IPS-15b (cell line): ENCODE data around the gene SYTL3.

Source experiments
- H3K27me3 ChIP-seq: one replicate; pipeline ENCODE4 v1.6.1; 2013; ENCODE audit warnings: low read length; ENCODE audit not compliant: control insufficient read depth, insufficient read depth
- H3K36me3 ChIP-seq: one replicate; pipeline ENCODE4 v1.6.1; 2013; ENCODE audit warnings: low read length; ENCODE audit not compliant: control insufficient read depth, insufficient read depth
- H3K4me1 ChIP-seq: one replicate; pipeline ENCODE4 v1.6.1; 2013; ENCODE audit warnings: mild to moderate bottlenecking, low read length; ENCODE audit not compliant: control insufficient read depth, insufficient read depth
- H3K4me3 ChIP-seq: one replicate; pipeline ENCODE4 v1.5.1; 2013; ENCODE audit warnings: low read depth, low read length
- H3K9ac ChIP-seq: one replicate; pipeline ENCODE4 v1.6.1; 2013; ENCODE audit warnings: low read depth, mild to moderate bottlenecking, low read length
- H3K9me3 ChIP-seq: one replicate; pipeline ENCODE4 v1.6.1; 2013; ENCODE audit warnings: mild to moderate bottlenecking, low read length; ENCODE audit not compliant: control insufficient read depth, insufficient read depth

Gene SYTL3

DNA sequence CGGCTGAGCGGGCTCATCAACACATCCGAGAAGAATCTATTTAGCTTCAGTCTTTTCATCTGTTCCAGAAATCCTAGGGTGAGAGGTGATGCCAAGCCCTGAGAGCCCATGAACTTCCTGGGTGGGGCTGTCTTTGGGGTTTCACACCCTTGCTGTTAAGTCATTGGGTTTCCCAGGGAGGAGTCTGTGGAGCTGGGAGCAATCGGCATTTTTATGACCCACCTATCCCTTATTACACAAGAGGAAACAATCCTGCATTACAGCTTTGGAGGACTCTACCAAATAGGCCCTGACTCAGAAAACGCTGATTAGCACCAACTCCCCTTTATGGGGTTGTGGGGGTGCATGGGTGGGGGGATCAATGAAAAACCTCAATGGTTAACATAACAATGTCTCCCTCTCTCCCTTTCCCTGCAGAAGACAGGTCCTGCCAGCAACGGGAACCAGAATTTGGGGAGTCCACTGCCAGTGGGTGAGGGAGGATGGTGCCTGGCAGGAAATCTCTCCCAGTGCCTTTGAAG lies 123.1 kb downstream of the SYTL3 start:
- no peaks in the 10 kb centered on the region for H3K9me3 ChIP-seq
- H3K4me1 ChIP-seq = no peaks in the 10 kb centered on the region
- H3K4me3 ChIP-seq = no peak overlapping the region
- no peak overlapping the region for H3K9ac ChIP-seq
- peaks cover 93% of the 10 kb centered on the region for H3K36me3 ChIP-seq
- no peaks in the 10 kb centered on the region for H3K27me3 ChIP-seq

DNA sequence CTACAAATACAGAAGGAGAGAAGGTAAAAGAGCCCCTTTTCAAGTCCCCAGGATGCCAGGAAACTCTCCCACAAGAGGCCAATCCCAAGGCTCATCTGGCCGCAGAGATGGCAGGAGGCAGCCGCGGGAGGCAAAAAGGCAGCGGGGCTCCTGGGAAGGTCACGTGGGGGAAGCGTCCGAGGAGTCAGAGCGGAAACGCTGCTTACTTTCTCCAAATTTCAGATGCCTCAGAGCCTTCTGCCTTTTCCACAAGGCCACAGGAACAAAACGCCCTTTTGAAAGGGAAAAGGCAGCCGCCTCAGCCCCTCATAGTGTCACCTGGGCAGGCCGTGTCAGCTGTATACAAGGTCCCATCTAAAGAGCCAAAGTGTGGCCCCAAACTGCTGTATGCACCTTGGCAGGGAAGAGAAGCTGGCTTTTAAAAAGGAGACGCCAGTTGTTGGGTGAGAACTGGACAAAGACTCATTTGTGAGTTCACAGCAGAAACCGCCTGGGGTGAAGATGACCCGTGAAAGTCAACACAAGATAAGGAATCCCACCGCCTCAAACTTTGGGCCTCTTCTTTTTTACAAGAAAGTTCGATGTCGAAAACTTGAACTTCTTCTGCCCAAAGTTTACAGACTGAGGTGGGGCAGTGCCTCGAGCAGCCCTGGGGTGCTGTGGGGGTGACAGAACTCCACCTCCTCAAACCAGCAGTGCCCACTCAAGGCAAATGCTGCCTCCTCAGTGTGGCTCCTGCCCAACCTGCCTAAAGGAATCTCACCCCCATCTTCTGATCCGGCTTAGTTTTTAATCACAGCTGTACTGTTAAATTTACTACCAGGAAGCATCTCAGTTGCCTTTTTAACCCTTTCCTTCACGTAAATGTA lies 124.0 kb downstream of the SYTL3 start:
- Histone ChIP-seq H3K36me3 (peaks cover 91% of the 10 kb centered on the region), H3K4me3 (no peak overlapping the region), H3K9me3 (no peaks in the 10 kb centered on the region), H3K27me3 (no peaks in the 10 kb centered on the region), H3K4me1 (peaks cover 2% of the 10 kb centered on the region), H3K9ac (no peak overlapping the region)

DNA sequence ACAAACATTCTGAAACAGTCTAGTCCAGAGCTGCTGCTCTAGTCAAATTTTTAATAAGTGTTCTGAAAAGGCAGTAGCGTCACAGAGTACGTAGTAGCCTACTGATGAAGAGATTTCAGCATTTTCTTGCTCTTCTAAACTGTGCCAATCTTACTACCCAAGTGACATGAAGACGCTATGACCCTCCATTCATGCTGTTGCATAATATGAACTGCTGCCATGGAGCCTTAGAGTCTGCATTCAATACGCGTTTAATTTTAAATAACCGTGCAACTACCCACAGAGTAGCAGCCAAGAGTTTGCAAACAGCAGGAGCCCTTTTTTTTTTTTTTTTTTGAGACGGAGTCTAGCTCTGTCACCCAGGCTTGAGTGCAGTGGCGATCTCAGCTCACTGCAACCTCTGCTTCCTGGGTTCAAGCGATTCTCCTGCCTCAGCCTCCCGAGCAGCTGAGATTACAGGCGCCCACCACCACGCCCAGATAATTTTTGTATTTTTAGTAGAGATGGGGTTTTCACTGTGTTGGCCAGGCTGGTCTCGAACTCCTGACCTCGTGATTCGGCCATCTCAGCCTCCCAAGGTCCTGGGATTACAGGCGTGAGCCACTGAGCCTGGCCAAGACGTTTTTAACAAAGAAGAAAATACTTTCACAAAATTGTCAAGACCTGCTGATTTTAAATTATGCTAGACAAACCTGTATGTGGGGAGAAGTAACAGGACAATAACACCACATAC lies 125.0 kb downstream of the SYTL3 start:
- Histone ChIP-seq H3K27me3 (no peaks in the 10 kb centered on the region), H3K9ac (no peak overlapping the region), H3K4me3 (no peak overlapping the region), H3K4me1 (peaks cover 2% of the 10 kb centered on the region), H3K36me3 (peaks cover 84% of the 10 kb centered on the region), H3K9me3 (no peaks in the 10 kb centered on the region)

DNA sequence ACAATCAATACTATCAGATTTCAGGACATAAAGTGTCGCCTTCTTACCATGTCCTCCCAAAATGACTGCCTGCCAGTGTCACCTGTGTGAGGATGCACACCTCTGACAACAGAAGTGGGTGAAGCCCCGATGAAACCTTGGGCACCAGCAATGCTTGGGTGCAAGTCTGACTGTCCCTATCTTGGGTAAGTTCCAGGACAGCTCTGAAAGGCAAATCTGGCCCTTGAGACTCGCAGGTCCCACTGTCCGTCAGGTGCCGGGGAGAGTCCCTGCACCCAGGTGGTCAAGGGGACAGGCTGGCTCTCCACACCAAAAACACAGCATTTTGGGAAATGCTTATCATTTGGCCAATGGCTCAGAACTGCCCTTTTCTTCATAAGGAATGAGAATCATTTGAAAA lies 126.0 kb downstream of the SYTL3 start:
- H3K9me3 ChIP-seq = no peaks in the 10 kb centered on the region
- peaks cover 82% of the 10 kb centered on the region for H3K36me3 ChIP-seq
- H3K4me1 ChIP-seq = peaks cover 2% of the 10 kb centered on the region
- H3K4me3 ChIP-seq = no peak overlapping the region
- H3K9ac ChIP-seq = no peak overlapping the region
- H3K27me3 ChIP-seq = no peaks in the 10 kb centered on the region

DNA sequence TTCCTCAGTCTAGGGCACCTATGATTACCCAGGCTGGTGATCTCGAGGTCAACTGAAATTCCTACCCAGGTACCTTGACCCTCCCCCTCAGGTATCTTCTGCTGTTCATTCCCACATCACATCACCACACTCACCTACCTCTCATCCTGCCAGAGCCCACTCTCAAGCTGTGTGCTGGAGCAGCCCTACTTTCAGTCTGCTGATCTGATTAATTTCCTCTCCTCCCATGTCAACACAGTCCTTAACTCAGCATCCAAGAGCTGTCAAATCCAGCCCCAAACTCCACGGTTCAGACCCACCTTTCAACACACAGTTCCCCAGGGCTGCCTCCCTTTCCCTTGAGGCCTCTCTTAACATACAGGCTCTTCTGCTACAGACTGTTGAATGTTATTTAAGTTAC lies 126.9 kb downstream of the SYTL3 start:
- H3K27me3 ChIP-seq = no peaks in the 10 kb centered on the region
- no peaks in the 10 kb centered on the region for H3K9me3 ChIP-seq
- H3K9ac ChIP-seq = no peak overlapping the region
- no peak overlapping the region for H3K4me3 ChIP-seq
- peaks cover 2% of the 10 kb centered on the region for H3K4me1 ChIP-seq
- H3K36me3 ChIP-seq = peaks cover 82% of the 10 kb centered on the region

DNA sequence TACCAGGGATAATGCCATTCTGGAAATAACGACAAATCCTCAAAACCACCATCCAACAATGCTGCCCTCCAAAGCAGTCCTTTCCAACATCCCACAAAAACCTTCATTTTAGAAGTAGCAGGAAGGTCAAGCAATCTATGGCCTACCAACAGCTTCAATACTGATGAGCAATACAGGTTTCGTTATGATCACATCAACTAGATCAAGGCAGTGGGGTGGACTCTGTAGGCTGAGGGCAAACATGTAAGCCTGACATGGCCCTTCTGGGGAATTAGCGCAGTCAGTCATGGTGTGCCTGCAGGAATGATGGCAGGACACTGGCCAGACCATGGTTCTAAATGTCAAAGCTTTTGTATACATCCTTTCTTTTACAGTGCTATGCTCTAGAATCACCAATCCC lies 127.7 kb downstream of the SYTL3 start:
- peaks cover 82% of the 10 kb centered on the region for H3K36me3 ChIP-seq
- H3K4me1 ChIP-seq = peaks cover 4% of the 10 kb centered on the region

DNA sequence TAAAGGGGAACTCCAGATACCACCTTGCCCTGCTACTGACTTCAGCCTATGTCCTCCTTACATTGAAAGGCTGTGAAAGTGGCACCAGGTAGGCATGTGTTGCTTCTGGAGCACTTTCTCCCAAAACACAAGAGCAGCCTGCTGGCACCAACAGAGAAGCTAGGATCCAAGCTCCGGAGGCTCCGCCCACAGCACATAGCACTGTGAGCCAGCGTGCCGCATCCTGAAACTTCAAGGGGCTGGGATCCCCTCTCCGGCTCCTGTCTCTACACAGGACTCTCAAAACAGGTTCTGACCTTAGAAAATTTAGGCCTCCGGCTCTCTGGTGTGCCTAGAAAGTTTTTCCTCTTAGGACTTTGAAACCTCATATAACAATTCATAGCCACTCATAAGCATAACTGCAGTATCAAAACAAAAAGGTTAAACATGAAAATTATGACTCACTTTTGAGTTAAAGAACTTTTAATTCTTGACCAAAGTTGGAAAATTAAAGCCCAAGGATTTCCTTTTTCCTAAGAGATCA lies 128.2 kb downstream of the SYTL3 start:
- Histone ChIP-seq H3K27me3 (no peaks in the 10 kb centered on the region), H3K36me3 (peaks cover 83% of the 10 kb centered on the region), H3K9ac (no peak overlapping the region), H3K4me1 (peaks cover 6% of the 10 kb centered on the region), H3K9me3 (no peaks in the 10 kb centered on the region), H3K4me3 (no peak overlapping the region)

More for the DNA sequence above, 127.7 kb downstream of the SYTL3 start:
- Histone ChIP-seq H3K9me3 (no peaks in the 10 kb centered on the region), H3K9ac (no peak overlapping the region), H3K4me3 (no peak overlapping the region), H3K27me3 (no peaks in the 10 kb centered on the region)

DNA sequence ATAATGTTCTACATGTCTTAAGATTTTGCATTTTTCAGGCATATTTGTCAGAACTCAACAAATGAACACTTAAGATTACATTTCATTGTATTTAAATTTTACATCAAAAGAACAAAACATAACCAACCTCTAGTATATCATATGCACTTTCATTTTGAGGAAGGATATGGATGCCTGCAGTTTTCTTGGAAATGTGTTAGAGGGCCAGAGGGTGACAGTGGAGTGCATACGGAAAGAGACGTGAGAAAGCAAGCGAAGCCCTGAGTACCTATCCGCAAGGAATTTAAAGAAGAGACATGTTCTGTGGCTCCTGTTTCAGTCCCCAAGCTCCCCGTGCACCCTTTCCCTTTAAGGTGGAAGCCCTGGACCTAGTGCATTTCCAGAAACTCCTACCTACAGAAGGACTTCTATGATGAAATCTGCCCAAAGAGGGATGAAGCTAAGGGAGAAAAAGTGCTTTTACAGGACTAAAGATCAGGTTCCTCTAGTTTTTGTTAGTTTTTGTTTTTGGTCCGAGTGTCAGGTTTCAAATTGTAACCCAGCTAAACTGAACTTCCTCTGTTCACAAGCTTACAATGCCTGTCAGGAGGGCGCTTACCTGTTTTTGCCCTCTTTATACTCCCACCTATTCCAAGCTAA lies 130.5 kb downstream of the SYTL3 start:
- Histone ChIP-seq H3K9ac (no peak overlapping the region), H3K36me3 (peaks cover 88% of the 10 kb centered on the region), H3K4me3 (no peak overlapping the region), H3K4me1 (peaks cover 6% of the 10 kb centered on the region), H3K9me3 (no peaks in the 10 kb centered on the region), H3K27me3 (no peaks in the 10 kb centered on the region)

DNA sequence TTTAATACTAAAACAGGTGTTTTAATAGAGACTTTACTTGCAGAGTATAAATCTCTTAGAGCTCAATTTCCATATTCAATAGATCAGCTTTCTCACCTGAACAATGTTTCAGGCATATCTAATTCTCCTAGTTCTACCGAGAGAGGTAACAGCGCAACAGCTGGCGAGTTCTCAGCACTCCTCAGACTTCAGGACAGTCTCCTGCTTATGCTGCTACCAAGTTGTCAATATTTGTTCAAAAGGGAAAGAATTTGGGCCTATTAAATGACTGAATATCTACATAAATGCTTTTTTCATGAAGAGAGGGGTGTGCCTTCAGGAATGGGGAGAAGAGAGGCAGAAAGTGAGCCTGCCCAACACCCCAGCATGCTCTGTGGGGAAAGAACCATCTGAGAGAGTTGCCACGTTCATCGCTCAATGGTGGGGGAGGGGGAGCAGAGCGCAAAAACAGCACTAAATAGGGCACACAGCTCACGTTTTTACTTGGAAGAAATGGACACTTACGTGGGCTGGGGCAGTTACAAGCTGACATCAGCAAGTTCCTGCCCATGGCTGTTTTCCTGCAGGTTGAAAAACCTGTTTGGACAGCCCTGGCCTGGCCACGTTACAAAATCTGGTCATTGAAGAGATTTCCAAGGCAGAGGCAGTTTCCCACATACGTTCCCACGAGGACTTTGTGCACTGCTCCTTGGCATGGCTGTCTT lies 131.3 kb downstream of the SYTL3 start:
- Histone ChIP-seq H3K4me3 (no peak overlapping the region), H3K36me3 (peaks cover 82% of the 10 kb centered on the region), H3K9ac (no peak overlapping the region), H3K4me1 (peaks cover 6% of the 10 kb centered on the region), H3K9me3 (no peaks in the 10 kb centered on the region), H3K27me3 (no peaks in the 10 kb centered on the region)

DNA sequence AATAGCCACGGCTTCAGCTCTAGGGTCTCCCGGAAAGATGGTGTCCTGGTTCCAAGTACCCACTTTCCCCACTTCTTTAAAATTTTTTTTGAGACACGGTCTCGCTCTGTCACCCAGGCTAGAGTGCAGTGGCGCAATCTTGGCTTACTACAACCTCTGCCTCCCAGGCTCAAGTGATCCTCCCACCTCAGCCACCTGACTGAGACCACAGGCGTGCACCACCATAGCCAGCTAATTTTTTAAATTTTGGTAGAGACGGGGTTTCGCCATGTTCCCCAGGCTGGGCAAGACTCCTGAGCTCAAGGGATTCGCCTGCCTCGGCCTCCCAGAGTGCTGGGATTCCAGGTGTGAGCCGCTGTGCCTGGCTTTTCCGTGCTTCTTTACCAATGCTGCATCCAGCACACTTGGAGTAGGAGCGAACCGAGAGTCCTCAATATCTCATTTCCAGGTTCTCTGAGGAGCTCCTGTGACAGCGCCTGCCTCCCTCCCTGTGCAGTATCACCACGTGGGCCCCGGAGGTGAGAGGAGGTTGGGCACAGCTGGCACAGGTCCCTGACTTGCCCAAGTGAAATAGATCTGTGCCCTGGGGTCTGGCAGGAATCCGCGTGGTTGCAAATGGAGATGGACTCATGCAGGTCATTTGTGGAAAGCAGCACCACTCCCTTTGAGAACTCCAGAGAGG lies 132.0 kb downstream of the SYTL3 start:
- Histone ChIP-seq H3K4me3 (no peak overlapping the region), H3K27me3 (no peaks in the 10 kb centered on the region), H3K36me3 (peaks cover 82% of the 10 kb centered on the region), H3K4me1 (peaks cover 6% of the 10 kb centered on the region), H3K9me3 (no peaks in the 10 kb centered on the region), H3K9ac (no peak overlapping the region)
